Tibial artery (tissue), 4 donors: ENCODE data around the gene IFNG.

ENCODE experiments used
- DNase-seq, 2 donors: peaks; one replicate each; pipeline ENCODE4 v3.0.0-alpha.2; 2019
- H3K27ac ChIP-seq, 2 donors: fragments of 200-600 bp; sonication (generic) in 1 of 2; 1 replicate in 1 of 2; 2 replicates in 1 of 2; pipeline ENCODE4 v1.5.1; 2018 to 2019; ENCODE audit warnings: mild to moderate bottlenecking in 1 of 2
- H3K27me3 ChIP-seq, 2 donors: fragments of 200-600 bp; sonication (generic) in 1 of 2; one replicate each; pipeline versions ENCODE4 v1.5.1 to v1.6.0; 2016 to 2019
- H3K36me3 ChIP-seq, 3 donors: fragments of 200-600 bp; sonication (generic) in 2 of 3; one replicate each; pipeline ENCODE4 v1.5.1; 2016 to 2019; ENCODE audit warnings: mild to moderate bottlenecking in 2 of 3
- H3K4me1 ChIP-seq, 4 donors: fragments of 200-600 bp; sonication (generic) in 2 of 4; 1 replicate in 3 of 4; 2 replicates in 1 of 4; pipeline ENCODE4 v1.5.1; 2016 to 2019
- H3K4me3 ChIP-seq, 2 donors: fragments of 200-600 bp; sonication (generic) in 1 of 2; 1 replicate in 1 of 2; 2 replicates in 1 of 2; pipeline ENCODE4 v1.5.1; 2018 to 2019; ENCODE audit warnings: mild to moderate bottlenecking in 2 of 2
- H3K9me3 ChIP-seq, 3 donors: fragments of 200-600 bp; sonication (generic) in 1 of 3; one replicate each; pipeline ENCODE4 v1.5.1; 2016 to 2019
- CTCF ChIP-seq, 2 experiments: fragments of 200-600 bp in 1 of 2; fragments of 450-650 bp in 1 of 2; IDR thresholded peaks; one replicate each; pipeline ENCODE4 v1.5.1; 2017 to 2019; ENCODE audit warnings: antibody characterized with exemption in 2 of 2, mild to moderate bottlenecking in 1 of 2, moderate library complexity in 1 of 2
- intact Hi-C: fragments of 100-400 bp; cut with DNase I; formaldehyde crosslinking; loops from one replicate; pipeline ENCODE4 v1.15.0; 2023; ENCODE audit warnings: low total_unique reads

The IFNG gene

GRCh38 chr12:68148261-68148951, 11.1 kb downstream of the IFNG start:
- no peak for TF ChIP-seq CTCF (IDR thresholded peaks at IDR 0.05)
- Histone ChIP-seq H3K9me3 (no peaks in the 10 kb centered on the region), H3K36me3 (no peaks in the 10 kb centered on the region), H3K27me3 (no peaks in the 10 kb centered on the region), H3K27ac (no peak overlapping the region), H3K4me1 (no peaks in the 10 kb centered on the region), H3K4me3 (no peak overlapping the region)
- DNase-seq = no peak
- intact Hi-C loops = no loop called here

DNA sequence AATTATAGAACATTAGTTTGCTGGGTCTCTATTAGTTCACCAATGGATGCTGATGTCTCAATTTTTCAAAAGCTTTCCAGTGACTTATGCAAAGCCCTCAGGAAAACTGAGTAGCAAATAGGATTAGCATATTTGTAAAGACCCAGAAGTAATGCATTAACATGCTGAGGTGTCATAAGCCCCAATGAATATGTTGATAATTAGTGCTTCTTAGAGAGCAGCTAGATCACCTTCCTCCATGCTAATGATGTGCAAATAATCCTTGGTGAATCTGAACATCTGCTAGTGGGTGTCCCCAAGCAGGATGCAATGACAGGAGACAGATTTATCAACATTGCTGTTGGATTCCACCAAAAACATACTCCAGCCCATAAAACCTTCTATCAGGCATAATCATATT, 19.0 kb downstream of the IFNG start:
- H3K27me3 ChIP-seq = no peaks in the 10 kb centered on the region
- H3K27ac ChIP-seq = no peak overlapping the region
- intact Hi-C loops = no loop called here
- H3K36me3 ChIP-seq = no peaks in the 10 kb centered on the region
- H3K4me3 ChIP-seq = no peak overlapping the region
- no peaks in the 10 kb centered on the region for H3K9me3 ChIP-seq
- no peak for DNase-seq
- H3K4me1 ChIP-seq = no peaks in the 10 kb centered on the region
- TF ChIP-seq CTCF (IDR thresholded peaks at IDR 0.05) = no peak

DNA sequence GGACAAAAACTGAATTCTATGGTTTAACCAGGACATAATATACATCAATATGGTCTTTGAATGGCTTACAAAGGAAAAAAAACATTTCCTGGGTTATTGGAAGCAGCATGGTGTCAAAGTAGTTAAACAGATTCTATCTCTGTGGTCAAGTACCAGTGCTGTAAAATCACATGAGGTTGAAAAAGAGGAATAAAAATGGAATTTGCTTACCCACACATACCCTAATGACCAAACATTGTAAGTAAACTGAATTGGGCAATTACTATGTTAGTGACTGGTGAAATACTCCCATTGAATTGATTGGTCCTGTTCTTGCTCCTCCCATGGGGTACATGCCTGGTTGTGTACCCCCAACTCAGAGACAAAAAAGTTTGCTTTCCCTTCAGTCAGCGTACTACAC, 19.6 kb downstream of the IFNG start:
- no peaks in the 10 kb centered on the region for H3K27me3 ChIP-seq
- intact Hi-C loops = no loop called here
- H3K36me3 ChIP-seq = no peaks in the 10 kb centered on the region
- no peak overlapping the region for H3K4me3 ChIP-seq
- no peak overlapping the region for H3K27ac ChIP-seq
- H3K9me3 ChIP-seq = no peaks in the 10 kb centered on the region
- no peaks in the 10 kb centered on the region for H3K4me1 ChIP-seq
- no peak for DNase-seq
- TF ChIP-seq CTCF (IDR thresholded peaks at IDR 0.05) = no peak

GRCh38 chr12:68139001-68139400, 20.5 kb downstream of the IFNG start:
- no peak for TF ChIP-seq CTCF (IDR thresholded peaks at IDR 0.05)
- Histone ChIP-seq H3K36me3 (no peaks in the 10 kb centered on the region), H3K27me3 (no peaks in the 10 kb centered on the region), H3K9me3 (no peaks in the 10 kb centered on the region), H3K4me3 (no peak overlapping the region), H3K27ac (no peak overlapping the region), H3K4me1 (no peaks in the 10 kb centered on the region)
- DNase-seq = no peak
- intact Hi-C loops = no loop called here

- Histone ChIP-seq H3K4me1 (no peaks in the 10 kb centered on the region), H3K27me3 (no peaks in the 10 kb centered on the region), H3K27ac (no peak overlapping the region), H3K4me3 (no peak overlapping the region), H3K36me3 (no peaks in the 10 kb centered on the region), H3K9me3 (no peaks in the 10 kb centered on the region)
- intact Hi-C loops = no loop called here
- TF ChIP-seq CTCF (IDR thresholded peaks at IDR 0.05) = no peak
- DNase-seq = no peak
Observed at GRCh38 chr12:68138480-68138879, 21.1 kb downstream of the IFNG start.
